VCaP (cell line): ENCODE data around the gene LMX1B.
"Not testable (repeated sequence)": the region's sequence is repeated elsewhere in the genome, so short reads cannot be mapped to it uniquely, and the experiment has no call there.

Source experiments
- H3K27ac ChIP-seq: fragments of 450-650 bp; 2 replicates; pipeline ENCODE4 v1.5.1; 2017
- CTCF ChIP-seq: fragments of 450-650 bp; conservative IDR thresholded peaks from 2 replicates; pipeline ENCODE4 v1.5.1; 2017; ENCODE audit warnings: mild to moderate bottlenecking, moderate library complexity

LMX1B gene

GRCh38 chr9:126613651-126614050 is at the start of gene LMX1B:
LMX1B (plus strand) TSS chr9:126613928; CDS start chr9:126614450, 522 bp downstream.
- no peak for TF ChIP-seq CTCF
- H3K27ac ChIP-seq = no peak within 1 kb of the TSS

- H3K27ac ChIP-seq = no peak overlapping the region
- TF ChIP-seq CTCF = no peak
Observed at GRCh38 chr9:126564128-126564527, 49.6 kb upstream of the LMX1B start.

GRCh38 chr9:126564716-126565115 is 49.0 kb upstream of the LMX1B start:
- H3K27ac ChIP-seq = no peak overlapping the region
- TF ChIP-seq CTCF = no peak; the same call in 1 of the 2 replicates

- H3K27ac ChIP-seq = no peak overlapping the region
- TF ChIP-seq CTCF = no peak
Observed at GRCh38 chr9:126565336-126566128, 48.2 kb upstream of the LMX1B start.

GRCh38 chr9:126569036-126569435 is 44.7 kb upstream of the LMX1B start:
- no peak overlapping the region for H3K27ac ChIP-seq
- TF ChIP-seq CTCF = no peak

GRCh38 chr9:126578029-126578428 is 35.7 kb upstream of the LMX1B start:
- H3K27ac ChIP-seq = no peak overlapping the region

GRCh38 chr9:126580319-126580718 is 33.4 kb upstream of the LMX1B start:
- not testable (repeated sequence) for H3K27ac ChIP-seq

More at GRCh38 chr9:126578029-126578428, 35.7 kb upstream of the LMX1B start:
- no peak for TF ChIP-seq CTCF

- no peak for TF ChIP-seq CTCF
- peak overlapping the region; percentile 2; the same call in 1 of the 2 replicates for H3K27ac ChIP-seq
Observed at GRCh38 chr9:126581893-126582292, 31.8 kb upstream of the LMX1B start.
